Loucy (cell line): ENCODE measurements around the gene CPSF4L.

Source experiments
- H2AFZ ChIP-seq: fragments of 200-600 bp; sonication (generic); 2 replicates; pipeline ENCODE4 v1.6.0; 2016; ENCODE audit warnings: antibody characterized with exemption, mild to moderate bottlenecking, low read length, moderate library complexity
- H3F3A ChIP-seq: fragments of 200-600 bp; 2 replicates; pipeline ENCODE4 v1.6.0; 2016; ENCODE audit warnings: antibody characterized with exemption, low read depth, mild to moderate bottlenecking
- H3K27me3 ChIP-seq: fragments of 200-600 bp; sonication (generic); 2 replicates; pipeline ENCODE4 v1.6.1; 2014; ENCODE audit warnings: low read length, mild to moderate bottlenecking; ENCODE audit not compliant: insufficient read depth, poor library complexity, severe bottlenecking
- H3K36me3 ChIP-seq: fragments of 200-600 bp; sonication (generic); 2 replicates; pipeline ENCODE4 v1.6.1; 2016; ENCODE audit warnings: low read length; ENCODE audit not compliant: insufficient read depth
- H3K4me1 ChIP-seq: fragments of 200-600 bp; sonication (generic); 2 replicates; pipeline ENCODE4 v1.5.1; 2014; ENCODE audit warnings: low read length, mild to moderate bottlenecking; ENCODE audit not compliant: insufficient read depth, poor library complexity, severe bottlenecking
- H3K4me2 ChIP-seq: fragments of 200-600 bp; sonication (generic); 2 replicates; pipeline ENCODE4 v1.6.0; 2014; ENCODE audit warnings: antibody characterized with exemption, low read length, low read depth, mild to moderate bottlenecking; ENCODE audit not compliant: poor library complexity, severe bottlenecking
- H3K4me3 ChIP-seq: fragments of 200-600 bp; sonication (generic); 2 replicates; pipeline ENCODE4 v1.5.1; 2014; ENCODE audit warnings: low read length, mild to moderate bottlenecking, mixed read lengths; ENCODE audit not compliant: poor library complexity, severe bottlenecking
- H3K79me2 ChIP-seq: fragments of 200-600 bp; sonication (generic); 2 replicates; pipeline ENCODE4 v1.6.1; 2014; ENCODE audit warnings: low read length; ENCODE audit not compliant: insufficient read depth
- H3K9ac ChIP-seq: fragments of 200-600 bp; sonication (generic); 2 replicates; pipeline ENCODE4 v1.6.0; 2014; ENCODE audit warnings: mild to moderate bottlenecking, low read depth, low read length, moderate library complexity; ENCODE audit not compliant: poor library complexity, severe bottlenecking
- H3K9me2 ChIP-seq: fragments of 200-600 bp; sonication (generic); replicated peaks from 2 replicates; pipeline ENCODE4 v1.6.1; 2016; ENCODE audit warnings: low read depth, low read length, mixed read lengths
- H3K9me3 ChIP-seq: fragments of 200-600 bp; sonication (generic); 2 replicates; pipeline ENCODE4 v1.6.1; 2014; ENCODE audit warnings: mild to moderate bottlenecking, antibody characterized with exemption, low read length, low read depth; ENCODE audit not compliant: insufficient read depth
- H4K20me1 ChIP-seq: fragments of 200-600 bp; sonication (generic); 2 replicates; pipeline ENCODE4 v1.6.0; 2014; ENCODE audit warnings: antibody characterized with exemption, low read length, mild to moderate bottlenecking; ENCODE audit not compliant: insufficient read depth, poor library complexity, severe bottlenecking
- EZH2phosphoT487 ChIP-seq: fragments of 200-600 bp; IDR thresholded peaks from 2 replicates; pipeline ENCODE4 v1.6.1; 2018; ENCODE audit warnings: antibody characterized with exemption, mild to moderate bottlenecking, moderate library complexity, borderline replicate concordance
- TF ChIP-seq, protein P1 (sequence below): fragments of 200-600 bp; sonication (generic); conservative IDR thresholded peaks from 2 replicates; pipeline ENCODE4 v1.5.1; 2014; ENCODE audit warnings: mild to moderate bottlenecking, antibody characterized with exemption, low read length

The CPSF4L gene

DNA sequence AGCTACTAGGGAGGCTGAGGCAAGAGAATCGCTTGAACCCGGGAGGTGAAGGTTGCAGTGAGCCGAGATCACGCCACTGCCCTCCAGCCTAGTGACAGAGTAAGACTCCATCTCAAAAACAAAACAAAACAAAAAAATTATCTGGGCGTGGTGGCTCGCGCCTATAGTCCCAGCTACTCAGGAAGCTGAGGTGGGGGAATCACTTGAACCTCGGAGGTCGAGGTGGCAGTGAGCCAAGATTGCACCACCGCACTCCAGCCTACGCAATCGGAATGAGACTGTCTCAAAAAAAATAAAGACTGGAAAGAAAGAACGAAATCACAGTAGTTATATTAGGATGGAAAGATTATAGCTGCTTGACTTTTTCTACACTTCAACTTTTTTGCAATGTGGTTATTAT, 49.9 kb downstream of the CPSF4L start:
- Histone ChIP-seq H3K9me2 (no peaks in the 10 kb centered on the region), H3K27me3 (no peaks in the 10 kb centered on the region), H3K36me3 (peaks cover 63% of the 10 kb centered on the region; the same call in 1 of the 2 replicates), H3K4me2 (no peak overlapping the region), H4K20me1 (peaks cover 21% of the 10 kb centered on the region), H3F3A (no peaks in the 10 kb centered on the region), H3K4me3 (no peak overlapping the region), H3K79me2 (peaks cover 40% of the 10 kb centered on the region; the same call in 1 of the 2 replicates), H3K9me3 (no peaks in the 10 kb centered on the region), H3K9ac (no peak overlapping the region), H2AFZ (no peak overlapping the region), H3K4me1 (peaks cover 7% of the 10 kb centered on the region)
- TF ChIP-seq, protein P1, sequence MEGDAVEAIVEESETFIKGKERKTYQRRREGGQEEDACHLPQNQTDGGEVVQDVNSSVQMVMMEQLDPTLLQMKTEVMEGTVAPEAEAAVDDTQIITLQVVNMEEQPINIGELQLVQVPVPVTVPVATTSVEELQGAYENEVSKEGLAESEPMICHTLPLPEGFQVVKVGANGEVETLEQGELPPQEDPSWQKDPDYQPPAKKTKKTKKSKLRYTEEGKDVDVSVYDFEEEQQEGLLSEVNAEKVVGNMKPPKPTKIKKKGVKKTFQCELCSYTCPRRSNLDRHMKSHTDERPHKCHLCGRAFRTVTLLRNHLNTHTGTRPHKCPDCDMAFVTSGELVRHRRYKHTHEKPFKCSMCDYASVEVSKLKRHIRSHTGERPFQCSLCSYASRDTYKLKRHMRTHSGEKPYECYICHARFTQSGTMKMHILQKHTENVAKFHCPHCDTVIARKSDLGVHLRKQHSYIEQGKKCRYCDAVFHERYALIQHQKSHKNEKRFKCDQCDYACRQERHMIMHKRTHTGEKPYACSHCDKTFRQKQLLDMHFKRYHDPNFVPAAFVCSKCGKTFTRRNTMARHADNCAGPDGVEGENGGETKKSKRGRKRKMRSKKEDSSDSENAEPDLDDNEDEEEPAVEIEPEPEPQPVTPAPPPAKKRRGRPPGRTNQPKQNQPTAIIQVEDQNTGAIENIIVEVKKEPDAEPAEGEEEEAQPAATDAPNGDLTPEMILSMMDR, result no peak
- TF ChIP-seq EZH2phosphoT487, result no peak

DNA sequence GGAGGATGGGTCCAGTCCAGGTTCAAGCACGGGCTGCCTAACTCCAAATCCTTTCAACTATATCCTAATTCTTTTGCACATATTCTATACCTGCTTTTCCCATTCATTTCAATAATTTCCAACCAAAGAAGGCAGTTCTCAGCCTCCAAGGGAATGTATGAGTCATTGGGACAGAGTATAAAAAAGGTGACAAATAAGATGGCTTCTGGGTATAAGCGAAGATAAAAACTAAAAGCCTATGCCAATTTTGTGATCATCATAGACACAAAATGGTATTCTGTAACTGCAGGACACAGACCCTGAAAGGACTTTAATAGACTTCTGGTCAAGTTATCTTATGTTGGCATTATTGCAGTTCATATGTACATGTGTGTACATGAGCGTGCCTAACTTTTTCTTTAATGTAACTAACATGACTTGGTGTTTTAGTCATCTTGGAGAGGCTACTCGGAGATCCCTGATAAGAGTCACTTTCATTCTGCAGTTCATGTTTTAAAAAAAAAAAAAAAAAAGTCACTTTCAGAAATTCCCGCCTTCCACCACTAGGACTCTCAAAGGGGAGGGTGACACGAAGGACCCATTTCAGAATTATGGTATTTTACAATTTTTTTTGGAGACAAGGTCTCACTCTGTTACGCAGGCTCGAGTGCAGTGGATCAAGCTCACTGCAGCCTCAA, 51.5 kb downstream of the CPSF4L start:
- H3K9ac ChIP-seq, result no peak overlapping the region
- no peaks in the 10 kb centered on the region for H3F3A ChIP-seq
- peaks cover 65% of the 10 kb centered on the region; the same call in 1 of the 2 replicates for H3K36me3 ChIP-seq
- no peaks in the 10 kb centered on the region for H3K9me3 ChIP-seq
- no peak overlapping the region for H2AFZ ChIP-seq
- TF ChIP-seq EZH2phosphoT487, result no peak
- TF ChIP-seq, protein P1, result peak; percentile 43
- H3K79me2 ChIP-seq, result peaks cover 37% of the 10 kb centered on the region; the same call in 1 of the 2 replicates
- H4K20me1 ChIP-seq, result peaks cover 11% of the 10 kb centered on the region
- no peak overlapping the region for H3K4me2 ChIP-seq
- no peak overlapping the region for H3K4me3 ChIP-seq
- peaks cover 19% of the 10 kb centered on the region for H3K4me1 ChIP-seq
- no peaks in the 10 kb centered on the region for H3K27me3 ChIP-seq
- no peaks in the 10 kb centered on the region for H3K9me2 ChIP-seq

- Histone ChIP-seq H3K9me2 (no peaks in the 10 kb centered on the region), H3K4me3 (no peak overlapping the region), H3K4me1 (peaks cover 26% of the 10 kb centered on the region), H4K20me1 (peaks cover 11% of the 10 kb centered on the region), H3K79me2 (peaks cover 35% of the 10 kb centered on the region; the same call in 1 of the 2 replicates), H2AFZ (no peak overlapping the region), H3K9me3 (no peaks in the 10 kb centered on the region), H3K36me3 (peaks cover 62% of the 10 kb centered on the region; the same call in 1 of the 2 replicates), H3F3A (no peaks in the 10 kb centered on the region), H3K4me2 (no peak overlapping the region), H3K9ac (no peak overlapping the region), H3K27me3 (no peaks in the 10 kb centered on the region)
- TF ChIP-seq, protein P1, result no peak
- TF ChIP-seq EZH2phosphoT487, result no peak
Measured at GRCh38 chr17:73209436-73209835, 52.2 kb downstream of the CPSF4L start.
